ENCODE data around the gene RREB1.

RREB1 gene

DNA sequence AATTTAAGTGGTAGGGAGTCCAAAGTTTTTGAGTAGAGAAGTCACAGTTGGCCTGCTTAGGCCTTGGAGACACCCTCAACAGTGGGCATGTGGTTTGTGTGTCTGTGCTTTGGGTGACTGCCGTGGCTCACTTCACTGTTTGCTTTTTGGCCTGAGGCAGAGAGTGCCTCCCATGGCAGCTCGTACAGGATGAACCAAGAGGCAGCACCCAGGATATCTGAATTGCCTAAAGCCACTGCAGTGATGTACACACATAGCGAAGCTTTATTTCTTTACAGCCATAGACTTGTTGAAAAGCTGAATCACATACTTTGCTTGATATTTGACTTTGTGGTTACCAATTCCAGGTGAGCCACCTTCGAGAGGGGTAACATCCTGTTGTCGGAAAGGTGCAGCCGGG is 21.6 kb downstream of the RREB1 start:
- Histone ChIP-seq H3K27ac (ENCODE audit: extremely low read depth, low read depth, low read length) (no peak overlapping the region), H3K4me3 (ENCODE audit: low read depth, low read length) (no peak overlapping the region), H3K36me3 (ENCODE audit: control insufficient read depth in 2 of 2, insufficient read depth in 1 of 2, low read length in 2 of 2) (peaks cover 0 to 3% of the 10 kb centered on the region in 2 experiments; a peak in 1 of 3 replicates), H3K4me1 (ENCODE audit: control insufficient read depth, insufficient read depth, low read length) (peaks cover 3% of the 10 kb centered on the region; the same call in 1 of the 2 replicates), H3K9me3 (ENCODE audit: control insufficient read depth, insufficient read depth, low read depth, low read length) (no peaks in the 10 kb centered on the region)
- POLR2A ChIA-PET: no interaction called here
- CTCF ChIA-PET: interaction anchor here (0.6 to 1.5 kb wide), 3 partner anchors 11 to 106 kb away, joined by 3 read pairs; no protein-coding TSS in a partner anchor
- TF ChIP-seq PRDM2 (tag by site-specific recombination; IDR thresholded peaks at IDR 0.05; ENCODE audit: borderline replicate concordance) (no peak), YY1 (tag by site-specific recombination; IDR thresholded peaks at IDR 0.05) (no peak), HOXD13 (CRISPR knock-in tag; IDR thresholded peaks at IDR 0.05; ENCODE audit: borderline replicate concordance) (no peak), ZNF423 (tag by site-specific recombination; IDR thresholded peaks at IDR 0.05) (no peak), ZNF404 (tag by site-specific recombination; IDR thresholded peaks at IDR 0.05) (no peak), ZSCAN16 (tag by site-specific recombination; IDR thresholded peaks at IDR 0.05) (no peak), ZNF169 (tag by site-specific recombination; IDR thresholded peaks at IDR 0.05) (no peak), ZXDB (tag by site-specific recombination; IDR thresholded peaks at IDR 0.05) (no peak), ZNF488 (tag by site-specific recombination; IDR thresholded peaks at IDR 0.05) (no peak), ZNF280D (tag by site-specific recombination; IDR thresholded peaks at IDR 0.05) (no peak), BCL11A (tag by site-specific recombination; IDR thresholded peaks at IDR 0.05; ENCODE audit: low read depth) (no peak), PRDM10 (tag by site-specific recombination; IDR thresholded peaks at IDR 0.05) (no peak), PRDM6 (tag by site-specific recombination; IDR thresholded peaks at IDR 0.05) (no peak), ZNF555 (tag by site-specific recombination; conservative IDR thresholded peaks at IDR 0.05) (no peak), ZNF654 (tag by site-specific recombination; IDR thresholded peaks at IDR 0.05; ENCODE audit: low read depth) (no peak), ZNF518A (tag by site-specific recombination; conservative IDR thresholded peaks at IDR 0.05; ENCODE audit: low read depth) (no peak), SP7 (tag by site-specific recombination; IDR thresholded peaks at IDR 0.05) (no peak)
